ENCODE data around the gene OR4X1.

- TF ChIP-seq YY1 (IDR thresholded peaks at IDR 0.05; ENCODE audit: insufficient read depth, insufficient read length) (no peak), SUZ12 (IDR thresholded peaks at IDR 0.05; ENCODE audit: extremely low read depth, insufficient read depth, insufficient read length) (no peak)
Observed at GRCh38 chr11:48237727-48238126, 25.9 kb upstream of the OR4X1 start.

Data from NT2/D1 (cell line).